SK-N-SH treated with all-trans-retinoic acid at 6 μM for 48 hours (cell line): ENCODE results near the gene SFMBT2.

ENCODE experiments used
- ARNTL ChIP-seq: fragments of 450-650 bp; formaldehyde crosslinking; IDR thresholded peaks from 2 replicates; pipeline ENCODE4 v1.5.0; 2020; ENCODE audit warnings: low read depth, mild to moderate bottlenecking, moderate library complexity, borderline replicate concordance
- BACH2 ChIP-seq: fragments of 250-450 bp; sonication (Bioruptor Pico); IDR thresholded peaks from 2 replicates; pipeline ENCODE4 v1.9.0; 2021; ENCODE audit warnings: mild to moderate bottlenecking, borderline replicate concordance
- CREB5 ChIP-seq: fragments of 250-450 bp; sonication (Bioruptor Pico); IDR thresholded peaks from 2 replicates; pipeline ENCODE4 v1.5.1; 2020; ENCODE audit warnings: low read depth, mild to moderate bottlenecking, moderate library complexity
- CSDC2 ChIP-seq: fragments of 250-450 bp; sonication (Bioruptor Pico); IDR thresholded peaks from 2 replicates; pipeline ENCODE4 v1.5.0; 2020; ENCODE audit warnings: mild to moderate bottlenecking, moderate library complexity
- ESRRG ChIP-seq: fragments of 250-450 bp; sonication (Bioruptor Pico); IDR thresholded peaks from 2 replicates; pipeline ENCODE4 v1.6.1; 2021; ENCODE audit warnings: mild to moderate bottlenecking
- GLIS3 ChIP-seq: fragments of 250-450 bp; sonication (Bioruptor Pico); IDR thresholded peaks from 2 replicates; pipeline ENCODE4 v1.5.0; 2020; ENCODE audit warnings: mild to moderate bottlenecking, moderate library complexity
- ISL1 ChIP-seq: fragments of 250-450 bp; sonication (Bioruptor Pico); IDR thresholded peaks from 2 replicates; pipeline ENCODE4 v2.1.2; 2022; ENCODE audit warnings: mild to moderate bottlenecking, moderate library complexity
- PATZ1 ChIP-seq: fragments of 250-450 bp; sonication (Bioruptor Pico); IDR thresholded peaks from 2 replicates; pipeline ENCODE4 v1.8.0; 2020; ENCODE audit warnings: mild to moderate bottlenecking, moderate library complexity, borderline replicate concordance
- TOX ChIP-seq: fragments of 250-450 bp; sonication (Bioruptor Pico); IDR thresholded peaks from 2 replicates; pipeline ENCODE4 v1.8.0; 2021; ENCODE audit warnings: mild to moderate bottlenecking, moderate library complexity, borderline replicate concordance

GRCh38 chr10:7400068-7400715 is 10.6 kb downstream of the SFMBT2 start:
- no peak for TF ChIP-seq CREB5 (CRISPR knock-in tag)
- no peak for TF ChIP-seq PATZ1
- no peak for TF ChIP-seq ARNTL
- TF ChIP-seq GLIS3 (CRISPR knock-in tag), result no peak
- no peak for TF ChIP-seq ESRRG
- TF ChIP-seq BACH2 (CRISPR knock-in tag), result no peak
- no peak for TF ChIP-seq ISL1 (CRISPR knock-in tag)
- no peak for TF ChIP-seq CSDC2 (CRISPR knock-in tag)
- no peak for TF ChIP-seq TOX (CRISPR knock-in tag)
